OCI-LY1 (cell line): Measurements from ENCODE around the gene DHRS7C.

Experiments
- H2AFZ ChIP-seq: fragments of 200-600 bp; sonication (generic), shearing (Covaris generic); 2 replicates; pipeline ENCODE4 v1.6.0; 2014; ENCODE audit warnings: antibody characterized with exemption, mild to moderate bottlenecking, low read length
- H3F3A ChIP-seq: fragments of 200-600 bp; sonication (generic), shearing (Covaris generic); 2 replicates; pipeline ENCODE4 v1.6.0; 2014; ENCODE audit warnings: mild to moderate bottlenecking, antibody characterized with exemption, low read length, moderate library complexity; ENCODE audit not compliant: insufficient read depth
- H3K27ac ChIP-seq: fragments of 200-600 bp; sonication (generic); 2 replicates; pipeline ENCODE4 v1.5.1; 2014; ENCODE audit warnings: low read length, mixed run types, mild to moderate bottlenecking, low read depth; ENCODE audit not compliant: poor library complexity, severe bottlenecking
- H3K27me3 ChIP-seq: fragments of 200-600 bp; sonication (generic); 2 replicates; pipeline ENCODE4 v1.6.0; 2014; ENCODE audit warnings: antibody characterized with exemption, mild to moderate bottlenecking, low read length, moderate library complexity; ENCODE audit not compliant: insufficient read depth
- H3K36me3 ChIP-seq: fragments of 200-600 bp; sonication (generic); 2 replicates; pipeline ENCODE4 v1.6.1; 2014; ENCODE audit warnings: mild to moderate bottlenecking, antibody characterized with exemption, low read length, moderate library complexity, mixed read lengths; ENCODE audit not compliant: insufficient read depth
- H3K4me1 ChIP-seq: fragments of 200-600 bp; sonication (generic); 2 replicates; pipeline ENCODE4 v1.5.1; 2014; ENCODE audit warnings: mild to moderate bottlenecking, low read length, moderate library complexity; ENCODE audit not compliant: insufficient read depth, severe bottlenecking
- H3K4me2 ChIP-seq: fragments of 200-600 bp; sonication (generic), shearing (Covaris generic); 2 replicates; pipeline ENCODE4 v1.6.1; 2014; ENCODE audit warnings: low read length
- H3K4me3 ChIP-seq: fragments of 200-600 bp; sonication (generic); 2 replicates; pipeline ENCODE4 v1.5.1; 2014; ENCODE audit warnings: low read length, low read depth, mild to moderate bottlenecking, mixed read lengths; ENCODE audit not compliant: poor library complexity, severe bottlenecking
- H3K79me2 ChIP-seq: fragments of 200-600 bp; shearing (Covaris generic); 2 replicates; pipeline ENCODE4 v1.6.1; 2016; ENCODE audit warnings: mixed run types, low read length, mixed read lengths; ENCODE audit not compliant: insufficient read depth
- H3K9ac ChIP-seq: fragments of 200-600 bp; sonication (generic), shearing (Covaris generic); 2 replicates; pipeline ENCODE4 v1.6.1; 2014; ENCODE audit warnings: mild to moderate bottlenecking, low read length, mixed read lengths
- H3K9me2 ChIP-seq: fragments of 200-600 bp; sonication (generic), shearing (Covaris generic); 2 replicates; pipeline ENCODE4 v1.6.1; 2014; ENCODE audit warnings: low read depth, mild to moderate bottlenecking, low read length, mixed read lengths
- H3K9me3 ChIP-seq: fragments of 200-600 bp; shearing (Covaris generic); 2 replicates; pipeline ENCODE4 v1.6.1; 2014; ENCODE audit warnings: low read length, mixed read lengths
- H4K20me1 ChIP-seq: fragments of 200-600 bp; sonication (generic), shearing (Covaris generic); 2 replicates; pipeline ENCODE4 v1.6.0; 2016; ENCODE audit warnings: mild to moderate bottlenecking, low read length; ENCODE audit not compliant: insufficient read depth
- CTCF ChIP-seq: fragments of 200-600 bp; sonication (generic), shearing (Covaris generic); IDR thresholded peaks from 2 replicates; pipeline ENCODE4 v1.5.1; 2017; ENCODE audit warnings: mild to moderate bottlenecking, antibody characterized with exemption, low read length, moderate library complexity, mixed read lengths
- EZH2 ChIP-seq: fragments of 200-600 bp; sonication (generic), shearing (Covaris generic); IDR thresholded peaks from 2 replicates; pipeline ENCODE4 v1.8.0; 2017; ENCODE audit warnings: borderline replicate concordance, mixed run types, mild to moderate bottlenecking, antibody characterized with exemption, low read length, moderate library complexity, mixed read lengths

Gene DHRS7C

GRCh38 chr17:9810100-9810949, 18.9 kb upstream of the DHRS7C start:
- H3K4me3 ChIP-seq = no peak overlapping the region
- no peak overlapping the region for H3K9ac ChIP-seq
- H4K20me1 ChIP-seq = no peaks in the 10 kb centered on the region
- 0 out of 2 replicates have a peak, but pooled peaks cover 3% of the 10 kb centered on the region for H3K27me3 ChIP-seq
- no peaks in the 10 kb centered on the region for H3K9me2 ChIP-seq
- TF ChIP-seq CTCF = no peak
- TF ChIP-seq EZH2 = no peak
- H3K36me3 ChIP-seq = no peaks in the 10 kb centered on the region
- no peaks in the 10 kb centered on the region for H3K79me2 ChIP-seq
- no peaks in the 10 kb centered on the region for H3F3A ChIP-seq
- no peak overlapping the region for H2AFZ ChIP-seq
- no peak overlapping the region for H3K27ac ChIP-seq
- H3K4me2 ChIP-seq = no peak overlapping the region
- no peaks in the 10 kb centered on the region for H3K9me3 ChIP-seq
- no peaks in the 10 kb centered on the region for H3K4me1 ChIP-seq

GRCh38 chr17:9809409-9809808, 18.0 kb upstream of the DHRS7C start:
- H3K36me3 ChIP-seq = no peaks in the 10 kb centered on the region
- no peak overlapping the region for H3K27ac ChIP-seq
- no peaks in the 10 kb centered on the region for H3K79me2 ChIP-seq
- H3K9me3 ChIP-seq = no peaks in the 10 kb centered on the region
- H3K9ac ChIP-seq = no peak overlapping the region
- H3K4me3 ChIP-seq = no peak overlapping the region
- no peaks in the 10 kb centered on the region for H3F3A ChIP-seq
- H3K4me1 ChIP-seq = no peaks in the 10 kb centered on the region
- TF ChIP-seq EZH2 (no peak), CTCF (no peak)
- H3K4me2 ChIP-seq = no peak overlapping the region
- no peaks in the 10 kb centered on the region for H4K20me1 ChIP-seq
- no peaks in the 10 kb centered on the region for H3K9me2 ChIP-seq
- H2AFZ ChIP-seq = no peak overlapping the region
- H3K27me3 ChIP-seq = 0 out of 2 replicates have a peak, but pooled peaks cover 3% of the 10 kb centered on the region

- no peak overlapping the region for H3K4me2 ChIP-seq
- H3K27me3 ChIP-seq = 0 out of 2 replicates have a peak, but pooled peaks cover 3% of the 10 kb centered on the region
Measured at GRCh38 chr17:9806699-9807098, 15.3 kb upstream of the DHRS7C start.

More at GRCh38 chr17:9806699-9807098, 15.3 kb upstream of the DHRS7C start:
- Histone ChIP-seq H3K9me2 (no peaks in the 10 kb centered on the region), H3K79me2 (no peaks in the 10 kb centered on the region), H3K9ac (no peak overlapping the region), H3K4me1 (no peaks in the 10 kb centered on the region), H3K27ac (no peak overlapping the region), H3K36me3 (no peaks in the 10 kb centered on the region), H3K4me3 (no peak overlapping the region), H3F3A (no peaks in the 10 kb centered on the region), H2AFZ (no peak overlapping the region), H3K9me3 (no peaks in the 10 kb centered on the region), H4K20me1 (no peaks in the 10 kb centered on the region)
- TF ChIP-seq CTCF (no peak), EZH2 (no peak)
